Epithelial cell of esophagus (primary cell): ENCODE measurements around the gene SUSD3.

Source experiments
- DNase-seq: peaks from one replicate; pipeline ENCODE4 v3.0.0; 2010; ENCODE audit warnings: low read depth
- H3K4me3 ChIP-seq: 2 replicates; pipeline ENCODE4 v1.5.1; 2011; ENCODE audit warnings: mild to moderate bottlenecking, low read length, control low read depth
- CTCF ChIP-seq: IDR thresholded peaks from 2 replicates; pipeline ENCODE4 v1.5.1; 2011; ENCODE audit warnings: low read depth, mild to moderate bottlenecking, low read length, control low read depth, inconsistent platforms; ENCODE audit not compliant: insufficient read depth; ENCODE audit errors: missing control alignments

The SUSD3 gene

DNA sequence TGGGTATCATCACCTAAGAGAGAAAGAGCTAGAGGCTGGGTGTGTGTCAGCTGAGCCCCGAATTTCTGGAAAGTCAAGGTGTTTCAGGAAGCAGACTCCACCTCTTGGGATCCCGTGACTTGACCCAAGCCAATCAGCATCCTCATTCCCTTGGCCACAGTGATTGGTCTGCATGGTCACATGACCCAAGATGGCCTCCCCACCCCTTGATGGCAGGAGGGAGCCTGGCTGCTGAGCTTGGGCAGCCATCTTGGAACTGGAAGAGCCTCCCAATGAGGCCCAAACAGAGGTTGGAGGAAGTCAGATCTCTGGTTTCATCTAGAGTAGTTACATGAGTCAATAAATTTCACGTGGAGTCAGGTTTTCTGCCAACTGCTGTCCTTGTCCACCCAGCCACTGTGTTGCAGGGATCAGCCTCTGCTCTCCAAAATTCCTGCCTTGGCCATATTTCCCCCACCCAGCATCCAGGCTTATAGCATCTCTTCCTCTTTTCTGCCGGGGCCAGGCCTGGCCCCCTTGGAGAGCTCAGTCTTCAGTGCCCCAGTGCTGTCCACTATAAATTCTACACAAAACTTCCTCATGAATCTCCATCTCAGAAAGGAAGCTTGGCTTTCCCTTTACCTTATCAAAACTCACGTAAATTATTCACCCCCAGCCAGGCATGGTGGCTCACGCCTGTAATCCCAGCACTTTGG, 17.2 kb upstream of the SUSD3 start:
- H3K4me3 ChIP-seq = no peak overlapping the region
- no peak for TF ChIP-seq CTCF
- DNase-seq = no peak

DNA sequence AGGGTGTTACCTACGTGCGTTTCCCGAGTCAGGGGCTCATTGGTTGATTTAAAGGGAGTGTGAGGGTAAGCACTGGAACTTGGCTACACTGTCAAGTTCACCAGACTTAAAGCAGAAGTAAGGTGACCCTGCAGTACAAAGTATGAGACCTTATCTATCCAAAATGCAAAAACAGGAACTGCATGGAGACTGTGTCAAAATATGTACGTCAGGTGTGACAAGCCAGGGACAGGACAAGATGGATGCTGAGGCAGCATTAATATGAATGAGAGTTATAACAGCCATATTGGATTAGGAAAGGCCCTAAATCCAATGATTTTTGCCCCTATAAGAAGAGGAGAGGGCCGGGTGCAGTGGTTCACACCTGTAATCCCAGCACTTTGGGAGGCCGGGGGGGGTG, 15.4 kb upstream of the SUSD3 start:
- DNase-seq = no peak
- no peak for TF ChIP-seq CTCF
- no peak overlapping the region for H3K4me3 ChIP-seq

DNA sequence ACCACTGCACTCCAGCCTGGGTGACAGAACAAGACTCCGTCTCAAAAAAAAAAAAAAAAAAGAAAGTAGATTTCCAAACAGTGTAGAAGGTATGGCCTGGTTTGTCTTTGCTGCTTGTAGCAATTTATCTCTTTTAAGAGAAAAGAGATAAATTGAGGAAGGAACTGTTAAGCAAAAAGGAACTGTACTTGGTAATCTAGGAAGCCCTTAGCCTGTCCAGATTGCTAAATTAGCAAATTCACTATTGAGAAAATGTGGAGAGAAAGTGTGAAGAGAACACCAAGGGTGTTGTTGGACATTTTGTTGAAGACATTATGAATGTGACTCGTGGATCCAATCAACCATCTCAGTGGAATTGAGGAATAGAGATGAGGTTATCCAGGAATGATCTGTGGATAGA, 13.0 kb upstream of the SUSD3 start:
- no peak for TF ChIP-seq CTCF
- no peak for DNase-seq
- H3K4me3 ChIP-seq = no peak overlapping the region

GRCh38 chr9:93048566-93049448, 9.7 kb upstream of the SUSD3 start:
- no peak for TF ChIP-seq CTCF

GRCh38 chr9:93049491-93049890, 9.0 kb upstream of the SUSD3 start:
- no peak overlapping the region for H3K4me3 ChIP-seq
- no peak for TF ChIP-seq CTCF
- DNase-seq = no peak

More at GRCh38 chr9:93048566-93049448, 9.7 kb upstream of the SUSD3 start:
- DNase-seq = no peak
- H3K4me3 ChIP-seq = no peak overlapping the region

DNA sequence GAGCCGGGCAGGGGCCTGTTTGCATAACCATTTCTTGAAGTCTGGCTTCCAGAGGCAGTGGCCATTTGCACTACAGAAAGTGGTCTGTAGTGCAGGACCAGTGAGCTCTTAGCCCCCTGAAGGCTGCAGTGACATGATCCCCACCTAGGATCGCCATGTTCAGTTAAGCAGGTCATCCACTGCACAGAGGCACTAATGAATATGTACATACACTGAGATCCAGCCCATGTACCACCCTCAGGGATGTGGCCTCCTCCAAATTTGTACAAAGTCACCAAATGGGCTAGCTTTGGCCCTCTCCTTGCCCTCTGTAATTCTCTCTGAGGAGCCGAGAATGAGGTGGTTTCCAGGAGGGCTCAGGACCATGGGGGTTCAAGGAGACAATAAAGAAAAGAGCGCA, 8.3 kb upstream of the SUSD3 start:
- no peak overlapping the region for H3K4me3 ChIP-seq
- TF ChIP-seq CTCF = no peak
- DNase-seq = no peak
